Neural progenitor cell (in vitro differentiated cells): ENCODE measurements around the gene HDAC7.

Experiments used
- EZH2 ChIP-seq: fragments of 200-600 bp; sonication (generic); IDR thresholded peaks from 2 replicates; pipeline ENCODE4 v1.6.1; 2017; ENCODE audit warnings: antibody characterized with exemption, mild to moderate bottlenecking, moderate library complexity
- EZH2phosphoT487 ChIP-seq: fragments of 200-600 bp; sonication (generic); IDR thresholded peaks from 2 replicates; pipeline ENCODE4 v1.6.1; 2017; ENCODE audit warnings: antibody characterized with exemption
- TF ChIP-seq, protein P1 (sequence below): fragments of 200-600 bp; sonication (generic); IDR thresholded peaks from 2 replicates; pipeline ENCODE4 v1.5.1; 2017; ENCODE audit warnings: antibody characterized with exemption, mild to moderate bottlenecking

DNA sequence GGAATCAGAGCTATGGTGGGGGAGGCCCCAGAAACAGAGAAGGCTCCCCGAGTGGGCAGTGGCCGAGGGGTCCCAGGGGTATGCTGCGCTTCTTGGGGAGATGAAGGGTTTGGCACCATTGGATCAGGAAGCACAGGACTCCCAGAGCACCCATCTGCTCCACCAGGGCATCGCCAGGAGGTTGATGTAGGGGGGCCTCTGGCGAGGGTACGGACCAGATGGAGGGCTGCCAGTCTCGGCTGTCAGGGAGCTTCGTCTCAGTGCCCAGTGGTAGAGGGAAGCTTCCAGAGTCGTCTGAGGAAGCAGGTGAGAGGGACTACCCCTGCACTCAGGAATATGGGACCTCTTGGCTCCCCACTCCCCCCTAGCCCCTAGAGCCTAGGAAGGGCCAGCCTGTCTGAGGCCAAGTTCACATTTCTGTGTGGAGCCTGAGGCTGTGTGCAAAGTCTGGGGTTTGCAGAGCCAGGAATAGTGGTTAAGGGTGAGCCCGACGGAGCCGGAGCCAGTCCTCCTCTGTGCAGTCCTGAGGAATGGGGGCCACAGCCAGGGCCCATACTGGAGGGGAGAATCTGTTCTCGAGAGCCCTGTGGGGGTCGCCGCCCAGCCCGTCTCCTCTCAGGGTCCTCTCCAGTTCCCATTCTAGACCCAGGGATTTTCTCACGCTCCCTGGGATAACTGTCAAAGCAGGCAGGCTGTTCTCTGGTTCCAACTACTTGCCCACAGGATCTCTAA is 36.5 kb downstream of the HDAC7 start:
- TF ChIP-seq, protein P1, sequence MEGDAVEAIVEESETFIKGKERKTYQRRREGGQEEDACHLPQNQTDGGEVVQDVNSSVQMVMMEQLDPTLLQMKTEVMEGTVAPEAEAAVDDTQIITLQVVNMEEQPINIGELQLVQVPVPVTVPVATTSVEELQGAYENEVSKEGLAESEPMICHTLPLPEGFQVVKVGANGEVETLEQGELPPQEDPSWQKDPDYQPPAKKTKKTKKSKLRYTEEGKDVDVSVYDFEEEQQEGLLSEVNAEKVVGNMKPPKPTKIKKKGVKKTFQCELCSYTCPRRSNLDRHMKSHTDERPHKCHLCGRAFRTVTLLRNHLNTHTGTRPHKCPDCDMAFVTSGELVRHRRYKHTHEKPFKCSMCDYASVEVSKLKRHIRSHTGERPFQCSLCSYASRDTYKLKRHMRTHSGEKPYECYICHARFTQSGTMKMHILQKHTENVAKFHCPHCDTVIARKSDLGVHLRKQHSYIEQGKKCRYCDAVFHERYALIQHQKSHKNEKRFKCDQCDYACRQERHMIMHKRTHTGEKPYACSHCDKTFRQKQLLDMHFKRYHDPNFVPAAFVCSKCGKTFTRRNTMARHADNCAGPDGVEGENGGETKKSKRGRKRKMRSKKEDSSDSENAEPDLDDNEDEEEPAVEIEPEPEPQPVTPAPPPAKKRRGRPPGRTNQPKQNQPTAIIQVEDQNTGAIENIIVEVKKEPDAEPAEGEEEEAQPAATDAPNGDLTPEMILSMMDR = no peak
- TF ChIP-seq EZH2phosphoT487 (no peak), EZH2 (no peak)
